HG03045 (cell line): ENCODE measurements around the gene NHLH1.

Experiments
- ATAC-seq: cut with Tn5 transposase; IDR thresholded peaks from one replicate; pipeline ENCODE4 v1.9.1; 2021; ENCODE audit warnings: mild to moderate bottlenecking, moderate library complexity; ENCODE audit not compliant: unreplicated experiment

Gene NHLH1

DNA sequence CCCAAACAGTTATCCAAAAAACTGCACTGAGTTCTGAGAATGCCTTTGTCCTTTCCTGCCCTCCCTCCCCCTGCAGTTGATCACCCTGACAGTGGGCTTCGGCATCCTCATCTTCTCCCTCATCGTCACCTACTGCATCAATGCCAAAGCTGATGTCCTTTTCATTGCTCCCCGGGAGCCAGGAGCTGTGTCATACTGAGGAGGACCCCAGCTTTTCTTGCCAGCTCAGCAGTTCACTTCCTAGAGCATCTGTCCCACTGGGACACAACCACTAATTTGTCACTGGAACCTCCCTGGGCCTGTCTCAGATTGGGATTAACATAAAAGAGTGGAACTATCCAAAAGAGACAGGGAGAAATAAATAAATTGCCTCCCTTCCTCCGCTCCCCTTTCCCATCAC, 8.8 kb upstream of the NHLH1 start:
- no peak for ATAC-seq

DNA sequence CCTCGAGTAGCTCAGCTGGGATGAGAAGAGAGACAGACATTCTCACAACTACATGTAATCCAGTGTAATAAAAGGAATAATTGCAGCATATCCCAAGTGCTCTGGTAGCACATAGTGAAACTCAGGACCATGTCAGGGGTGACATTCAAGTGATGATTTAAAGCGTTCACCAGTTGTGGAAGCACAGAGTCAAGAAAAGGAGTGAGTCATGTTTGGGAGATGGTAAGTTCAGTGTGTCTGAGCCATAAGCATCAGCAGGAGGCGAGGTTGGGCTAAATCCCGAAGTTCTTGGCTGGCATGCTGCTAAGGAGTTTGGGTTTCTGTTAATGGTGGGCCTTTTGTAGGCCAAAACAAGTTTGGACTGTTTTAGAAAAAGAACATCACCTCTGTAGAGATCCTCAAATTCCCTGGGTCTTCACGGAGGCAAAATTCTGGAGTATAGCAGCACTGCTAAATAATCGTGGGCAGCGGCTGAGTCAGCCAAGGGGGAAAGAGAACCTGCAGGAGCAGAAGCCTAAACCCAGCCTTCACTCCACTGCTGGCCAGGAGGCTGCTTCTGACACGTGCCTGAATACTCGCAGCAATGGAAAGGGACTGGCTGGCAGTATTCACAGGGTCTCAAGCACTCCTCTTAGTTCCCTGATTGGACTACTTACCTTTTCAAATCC, 7.2 kb upstream of the NHLH1 start:
- ATAC-seq, result no peak

DNA sequence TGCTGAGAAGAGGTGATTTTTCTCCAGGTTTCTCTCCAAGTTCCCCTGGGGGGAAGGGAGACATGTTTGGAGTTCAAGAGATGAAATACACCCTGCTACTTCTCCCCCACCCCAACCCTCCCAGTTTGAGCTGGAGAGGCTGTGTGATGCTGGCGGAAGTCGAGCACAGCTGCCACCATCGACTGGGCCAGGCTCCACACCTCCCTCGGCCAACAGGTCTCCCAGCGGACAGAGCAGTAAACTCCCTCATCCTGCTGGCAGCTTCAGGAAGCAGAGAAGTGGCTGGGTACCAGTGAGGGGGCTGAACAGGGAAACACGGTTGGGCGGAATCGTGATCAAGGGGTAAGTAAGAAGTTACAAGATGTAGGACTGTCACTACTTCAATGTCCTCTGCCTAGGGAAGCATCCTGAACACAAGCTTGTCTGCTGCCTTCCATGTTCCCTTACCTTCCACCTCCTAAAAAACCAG, 6.6 kb upstream of the NHLH1 start:
- no peak for ATAC-seq

DNA sequence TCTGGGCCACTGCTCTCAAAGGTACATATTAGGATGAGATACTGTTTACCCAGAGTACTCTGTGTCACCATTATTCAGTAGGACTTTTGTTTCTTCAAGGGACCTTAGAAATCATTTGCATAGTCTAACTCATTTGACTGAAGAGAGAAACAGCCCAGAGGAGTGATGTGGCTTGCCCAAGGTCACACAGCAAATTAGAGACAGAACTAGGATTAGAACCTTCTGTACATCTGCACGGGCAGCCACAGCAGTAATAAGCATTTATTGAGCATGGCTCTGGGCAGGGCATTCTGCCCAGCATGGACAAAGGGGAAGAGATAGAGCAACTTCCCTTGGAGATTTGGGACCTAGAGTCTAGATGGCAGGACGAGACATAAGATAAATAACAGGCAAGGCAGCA, 5.7 kb upstream of the NHLH1 start:
- ATAC-seq, result no peak

DNA sequence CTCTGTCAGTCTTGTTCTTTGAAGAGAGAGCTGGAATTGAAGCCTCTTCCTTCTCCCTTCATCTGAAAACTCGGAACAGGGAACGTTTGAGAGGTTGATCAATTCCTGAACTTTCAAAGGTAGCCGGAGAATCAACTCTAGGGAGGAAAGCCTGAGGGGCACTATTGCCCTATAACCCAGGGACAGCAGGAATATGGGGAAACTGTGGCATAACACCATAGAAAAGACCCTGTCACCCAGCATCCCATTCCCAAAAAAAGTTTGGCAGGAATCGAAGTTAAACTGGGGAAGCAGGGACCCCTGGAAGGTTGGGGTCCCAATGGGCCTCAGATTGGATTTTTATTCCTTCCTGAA, 5.1 kb upstream of the NHLH1 start:
- no peak for ATAC-seq

- no peak for ATAC-seq
Observed at GRCh38 chr1:160362168-160362957, 4.5 kb upstream of the NHLH1 start.

DNA sequence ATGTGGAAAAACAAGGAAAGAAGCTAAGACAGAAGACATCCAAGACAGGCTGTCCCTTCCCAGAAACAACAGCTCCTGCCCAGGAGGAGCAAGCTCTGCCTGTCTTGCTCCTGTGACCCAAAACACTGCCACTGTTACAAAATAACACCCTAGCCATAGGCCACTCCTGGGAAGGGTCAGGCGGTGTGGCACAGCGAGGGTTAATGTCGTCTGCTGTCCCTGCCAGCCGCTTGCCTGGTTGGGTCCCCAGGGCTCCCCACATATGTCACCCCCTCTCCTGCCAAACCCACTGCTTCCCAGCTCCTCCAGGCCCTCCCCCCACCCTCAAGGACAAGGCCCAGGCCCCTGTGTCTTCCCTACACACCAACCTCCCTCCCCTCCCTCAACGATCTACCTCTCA, 3.9 kb upstream of the NHLH1 start:
- ATAC-seq, result no peak

- ATAC-seq, result no peak
Observed at GRCh38 chr1:160363951-160364735, 2.7 kb upstream of the NHLH1 start.

DNA sequence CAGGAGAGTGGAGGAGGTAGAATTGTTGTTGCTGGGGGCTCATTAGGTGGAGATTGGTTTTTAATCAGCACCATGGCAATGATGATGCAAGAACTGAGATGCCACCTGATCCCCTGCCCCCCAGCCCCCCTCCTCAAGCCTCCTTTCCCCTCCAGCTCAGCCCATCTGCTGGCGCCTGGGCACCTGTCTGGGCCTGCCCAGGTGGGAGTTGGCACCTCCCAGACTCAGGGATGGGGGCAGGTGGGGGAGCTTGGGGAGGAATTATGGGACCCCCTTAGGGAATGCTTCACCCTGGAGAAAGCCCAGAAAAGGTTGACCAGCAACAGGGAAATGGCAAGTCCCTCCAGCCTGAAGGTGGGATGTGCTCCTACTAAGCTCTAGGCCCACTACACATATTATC, 1.5 kb upstream of the NHLH1 start:
- no peak for ATAC-seq

DNA sequence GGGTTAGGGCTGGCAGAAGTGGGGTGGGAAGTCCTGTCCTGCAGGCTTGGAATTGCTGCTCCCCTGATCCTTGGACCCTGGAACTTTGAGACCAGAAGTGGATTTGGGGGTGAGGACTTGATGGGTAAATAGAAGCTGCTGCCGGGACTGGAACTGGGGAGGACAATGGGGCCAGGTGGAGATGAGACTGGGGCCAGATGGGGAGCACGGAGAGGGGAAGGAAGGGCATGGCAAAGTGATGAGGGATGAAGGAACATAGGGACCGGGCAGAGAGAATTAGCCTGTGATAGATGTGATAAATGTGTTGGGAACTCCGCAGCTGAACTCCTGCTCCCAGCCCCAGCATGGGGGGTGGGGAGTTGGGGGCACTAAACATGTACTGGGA, 637 bp downstream of the NHLH1 start:
- ATAC-seq, result no peak

DNA sequence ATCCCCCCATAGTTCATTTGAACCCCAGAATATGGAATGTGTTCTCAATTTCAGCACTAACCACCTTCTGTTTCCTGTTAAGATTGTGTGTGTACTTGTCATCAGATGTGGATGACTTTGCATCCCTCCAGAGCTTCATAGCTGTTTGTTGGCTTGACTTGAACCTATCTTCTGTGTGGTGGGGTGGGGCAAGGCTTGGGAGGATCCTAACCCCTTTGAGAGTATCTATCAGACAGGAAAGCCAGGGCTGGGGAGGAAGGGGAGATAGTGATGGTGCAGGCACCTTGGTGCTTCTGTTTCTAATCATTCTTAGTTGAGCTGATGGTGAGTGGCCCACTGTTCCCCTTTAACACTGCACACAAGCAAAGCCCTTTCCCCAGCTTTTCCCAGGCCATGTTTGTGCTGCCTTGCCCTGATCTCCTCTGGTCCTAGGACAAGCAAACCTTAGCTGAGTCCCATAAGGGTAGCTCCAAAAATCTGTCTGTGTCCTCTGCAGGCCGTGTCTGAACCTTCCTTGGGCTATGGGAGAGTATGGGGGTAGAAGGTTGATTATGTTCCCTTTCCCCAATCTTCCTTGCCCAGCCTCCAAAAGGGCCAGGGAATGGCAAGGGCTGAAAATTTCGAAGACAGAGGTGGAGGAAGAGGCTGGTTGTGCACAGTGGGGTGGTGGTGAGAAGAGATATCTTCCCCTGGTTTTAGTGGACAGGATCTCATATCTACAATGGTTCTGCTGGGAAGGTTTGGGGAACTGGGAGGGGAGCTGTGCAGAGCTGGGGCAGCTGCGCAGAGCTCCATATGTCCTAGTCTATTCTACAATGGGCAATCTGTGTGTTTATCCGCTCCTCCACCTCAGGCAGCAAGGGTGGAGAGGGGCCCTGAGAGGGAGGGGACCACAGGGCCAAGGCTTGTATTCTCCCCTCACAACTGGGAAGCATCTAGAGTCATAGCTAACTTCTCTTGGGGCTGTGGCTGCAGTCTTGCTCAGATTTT, 1.4 kb downstream of the NHLH1 start:
- ATAC-seq, result no peak

GRCh38 chr1:160369087-160369486, 2.2 kb downstream of the NHLH1 start:
- ATAC-seq, result no peak

- no peak for ATAC-seq
Observed at GRCh38 chr1:160370561-160371345, 3.9 kb downstream of the NHLH1 start.

DNA sequence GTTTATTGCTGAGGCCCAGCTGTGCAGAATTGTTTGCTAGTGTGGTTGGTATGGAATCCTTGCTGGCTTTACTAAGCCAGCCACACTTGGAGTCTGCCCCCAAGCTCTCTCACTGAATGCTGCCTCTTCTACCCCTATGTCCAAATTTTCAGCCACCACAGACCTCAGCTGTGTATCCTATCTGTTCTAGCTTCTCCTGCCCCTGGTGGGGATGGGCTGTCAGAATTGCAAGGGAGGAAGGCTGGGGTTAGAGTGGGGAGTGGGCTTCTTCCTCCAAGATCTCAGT, 4.4 kb downstream of the NHLH1 start:
- no peak for ATAC-seq

DNA sequence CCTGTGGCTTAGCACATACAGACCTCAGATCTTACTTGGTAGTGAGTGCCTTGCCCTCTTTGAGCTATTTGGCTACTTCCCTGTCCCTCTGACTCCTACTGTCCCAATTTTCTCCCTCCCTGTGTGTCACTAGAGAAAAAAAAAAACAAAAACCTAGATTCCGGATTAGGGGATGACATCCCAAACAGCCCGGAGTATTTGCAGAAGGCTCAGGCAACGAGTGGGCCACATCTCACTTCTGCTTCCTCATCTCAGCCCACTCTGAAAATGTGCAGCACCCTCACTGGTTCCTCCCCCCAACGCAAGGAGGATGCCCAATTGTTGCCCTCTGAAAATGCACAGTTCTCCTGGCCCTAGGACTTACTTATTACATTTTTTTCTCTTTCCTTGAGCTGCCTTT, 4.9 kb downstream of the NHLH1 start:
- ATAC-seq, result no peak

DNA sequence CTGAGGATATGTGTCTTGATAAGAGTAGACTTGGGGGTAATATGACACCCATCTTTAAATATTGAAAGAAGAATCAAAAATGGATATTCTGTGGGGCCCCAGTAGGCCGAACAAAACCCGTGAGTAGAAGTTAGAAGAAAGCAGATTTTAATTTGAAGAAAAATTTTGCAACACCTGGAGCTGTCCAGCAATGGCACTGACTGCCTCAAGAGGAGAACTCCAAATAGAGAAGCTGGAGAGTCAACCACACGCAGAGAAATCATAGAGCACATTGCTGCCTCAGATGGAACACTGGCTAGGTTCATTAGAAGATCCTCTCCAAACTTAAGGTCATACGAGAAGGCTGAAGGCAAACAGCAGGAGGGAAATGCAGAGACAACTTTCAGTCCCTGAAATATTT, 6.8 kb downstream of the NHLH1 start:
- ATAC-seq, result no peak

GRCh38 chr1:160374306-160375110, 7.6 kb downstream of the NHLH1 start:
- no peak for ATAC-seq

DNA sequence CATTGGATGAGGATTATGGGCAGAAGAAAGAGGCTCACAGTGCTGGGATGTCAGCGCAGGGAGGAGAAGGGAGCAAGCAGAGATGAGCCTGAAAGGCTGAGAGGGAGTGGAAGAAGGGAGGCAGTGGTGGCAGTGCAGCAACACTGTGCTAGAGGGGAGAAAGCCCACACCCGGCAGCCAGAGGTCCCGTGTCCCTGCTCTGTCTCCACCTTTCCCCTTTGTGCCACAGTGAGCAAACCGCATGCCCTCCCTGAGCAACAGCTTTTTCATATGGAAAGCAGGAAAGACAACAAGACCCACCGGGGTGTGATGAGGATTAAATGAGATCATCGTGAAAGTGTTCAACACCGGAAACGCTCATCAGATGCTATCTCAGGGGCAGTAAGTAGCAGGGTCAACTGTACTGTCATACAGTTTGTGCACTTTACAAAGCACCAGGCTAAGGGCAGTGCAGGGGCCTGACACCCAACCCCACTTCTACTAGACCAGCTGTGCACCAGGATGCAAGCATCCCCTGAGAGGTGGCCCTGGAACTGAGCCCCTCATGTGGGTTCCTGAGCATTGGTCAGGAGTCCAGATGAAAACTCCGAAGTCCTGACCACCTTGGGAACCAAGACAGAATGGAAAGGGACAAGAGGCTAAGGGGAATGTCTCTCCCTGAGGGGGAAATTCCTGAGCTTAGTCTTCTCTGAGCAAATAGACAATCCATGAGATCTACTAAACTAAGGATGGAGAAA, 9.1 kb downstream of the NHLH1 start:
- no peak for ATAC-seq
